Measurements from ENCODE around the gene TBC1D22A.

Gene TBC1D22A

GRCh38 chr22:46906326-46907045 lies 144.0 kb downstream of the TBC1D22A start:
- peaks cover 6% of the 10 kb centered on the region for H3K4me1 Mint-ChIP-seq
- H3K4me3 Mint-ChIP-seq, result no peak overlapping the region
- H3K27me3 Mint-ChIP-seq (ENCODE audit: low read depth), result no peaks in the 10 kb centered on the region
- TF ChIP-seq CTCF (IDR thresholded peaks at IDR 0.05; ENCODE audit: unreplicated experiment in 3 of 3), result no peak
- H3K27ac Mint-ChIP-seq, result no peak overlapping the region
- H3K36me3 Mint-ChIP-seq (ENCODE audit: low read depth), result no peaks in the 10 kb centered on the region
- no peaks in the 10 kb centered on the region for H3K9me3 Mint-ChIP-seq

- H3K4me3 Mint-ChIP-seq, result no peak overlapping the region
- no peak for TF ChIP-seq CTCF (IDR thresholded peaks at IDR 0.05; ENCODE audit: unreplicated experiment in 3 of 3)
Measured at GRCh38 chr22:46907241-46908215, 145.1 kb downstream of the TBC1D22A start.

GRCh38 chr22:46908641-46909107 lies 146.2 kb downstream of the TBC1D22A start:
- Mint-ChIP-seq H3K9me3 (no peaks in the 10 kb centered on the region), H3K27me3 (ENCODE audit: low read depth) (no peaks in the 10 kb centered on the region), H3K4me1 (no peaks in the 10 kb centered on the region), H3K36me3 (ENCODE audit: low read depth) (peaks cover 4% of the 10 kb centered on the region), H3K27ac (no peak overlapping the region), H3K4me3 (no peak overlapping the region)
- no peak for TF ChIP-seq CTCF (IDR thresholded peaks at IDR 0.05; ENCODE audit: unreplicated experiment in 3 of 3)

More at GRCh38 chr22:46907241-46908215, 145.1 kb downstream of the TBC1D22A start:
- Mint-ChIP-seq H3K27me3 (ENCODE audit: low read depth) (no peaks in the 10 kb centered on the region), H3K9me3 (no peaks in the 10 kb centered on the region), H3K4me1 (peaks cover 4% of the 10 kb centered on the region), H3K36me3 (ENCODE audit: low read depth) (no peaks in the 10 kb centered on the region), H3K27ac (no peak overlapping the region)

- H3K4me3 Mint-ChIP-seq, result no peak overlapping the region
Measured at GRCh38 chr22:46909237-46910030, 147.0 kb downstream of the TBC1D22A start.

More at GRCh38 chr22:46909237-46910030, 147.0 kb downstream of the TBC1D22A start:
- H3K27ac Mint-ChIP-seq, result no peak overlapping the region
- no peaks in the 10 kb centered on the region for H3K9me3 Mint-ChIP-seq
- TF ChIP-seq CTCF (IDR thresholded peaks at IDR 0.05; ENCODE audit: unreplicated experiment in 3 of 3), result no peak
- no peaks in the 10 kb centered on the region for H3K4me1 Mint-ChIP-seq
- peaks cover 9% of the 10 kb centered on the region for H3K36me3 Mint-ChIP-seq (ENCODE audit: low read depth)
- H3K27me3 Mint-ChIP-seq (ENCODE audit: low read depth), result no peaks in the 10 kb centered on the region
